HG03175 (cell line): ENCODE measurements around the gene PDPK1.
"Not testable (repeated sequence)": the region's sequence is repeated elsewhere in the genome, so short reads cannot be mapped to it uniquely, and the experiment has no call there.

Experiments
- ATAC-seq: cut with Tn5 transposase; IDR thresholded peaks from one replicate; pipeline ENCODE4 v1.9.1; 2021; ENCODE audit warnings: mild to moderate bottlenecking, moderate library complexity; ENCODE audit not compliant: unreplicated experiment

Gene PDPK1

DNA sequence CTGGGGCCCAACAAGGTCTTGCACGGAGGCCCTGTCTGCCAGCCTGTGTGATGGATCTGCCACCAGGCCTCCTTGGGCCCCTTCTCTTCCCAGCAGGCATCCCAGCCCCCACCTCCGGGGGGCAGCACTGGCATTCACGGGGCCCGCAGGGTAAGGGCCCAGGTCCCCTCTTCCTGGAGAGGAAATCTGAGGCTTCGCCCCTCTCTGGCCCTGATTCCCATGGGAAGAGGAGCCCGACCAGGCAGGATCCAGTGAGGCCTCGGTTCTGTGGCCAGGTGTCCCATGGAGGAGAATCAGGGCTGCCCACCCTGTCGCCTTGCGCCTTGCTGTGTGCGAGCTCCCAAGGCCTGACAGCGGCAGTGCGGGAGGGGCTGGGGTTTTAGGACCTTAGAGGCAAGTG lies 48.4 kb downstream of the PDPK1 start:
- ATAC-seq: no peak

DNA sequence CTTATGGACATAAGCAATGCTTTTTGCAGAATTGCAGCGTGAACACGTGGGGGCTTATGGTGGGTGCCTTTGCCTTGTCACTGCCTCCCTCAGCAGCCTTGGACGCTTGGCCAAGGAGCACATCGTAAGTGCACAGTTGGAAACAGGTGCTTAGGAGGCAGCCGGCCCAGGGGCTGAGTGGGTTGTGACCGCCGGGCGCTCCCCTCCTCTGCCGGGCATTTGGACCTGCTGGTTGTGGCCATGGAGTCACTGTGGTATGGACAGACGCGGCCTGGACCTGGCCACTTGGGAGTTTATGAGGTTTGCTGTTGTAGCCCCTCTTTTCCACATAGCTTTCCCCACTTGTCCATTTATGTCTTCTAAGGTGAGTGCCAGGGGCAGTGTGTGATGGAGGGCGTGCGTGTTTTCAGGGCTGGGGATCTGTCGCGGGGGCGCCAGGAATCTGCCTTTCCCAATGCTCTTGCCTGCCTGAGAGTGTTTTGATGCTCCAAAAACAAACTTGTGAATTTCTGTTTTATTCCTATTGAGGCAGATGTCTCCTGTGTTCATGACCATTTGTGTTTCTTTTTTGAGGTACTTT lies 49.2 kb downstream of the PDPK1 start:
- ATAC-seq: no peak

DNA sequence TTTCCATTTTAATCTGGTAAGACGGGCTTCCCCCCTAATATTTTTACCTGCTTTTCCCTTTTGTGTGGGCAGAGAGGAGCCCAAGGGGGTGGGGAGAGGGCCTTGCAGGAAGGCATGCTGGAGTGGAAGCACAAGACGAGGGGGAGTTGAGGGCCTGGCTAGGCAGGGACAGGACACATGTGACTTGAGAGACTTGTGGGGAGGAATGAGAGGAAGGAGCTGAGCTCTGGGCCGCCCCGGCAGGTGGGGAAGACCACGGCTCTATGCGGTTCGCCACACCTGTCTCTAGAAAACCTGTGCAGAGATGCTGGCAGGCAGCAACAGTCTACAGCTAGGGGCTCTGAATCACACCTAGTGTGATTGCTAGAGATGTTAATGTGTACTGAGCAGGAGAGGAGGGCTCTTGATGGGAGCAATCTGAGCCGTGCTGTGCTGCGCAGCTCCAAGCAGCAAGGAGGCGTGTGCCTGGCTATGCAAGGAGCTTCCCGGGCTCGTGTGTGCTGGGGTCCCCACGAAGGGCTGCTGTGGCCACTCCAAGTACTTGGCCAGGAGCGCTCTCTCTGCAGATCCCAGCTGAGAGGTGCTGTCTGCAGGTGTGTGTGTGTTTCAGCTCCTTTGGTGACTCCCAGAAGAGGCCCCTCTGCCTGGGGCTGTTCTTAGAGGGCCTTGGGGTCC lies 50.2 kb downstream of the PDPK1 start:
- ATAC-seq: no peak

DNA sequence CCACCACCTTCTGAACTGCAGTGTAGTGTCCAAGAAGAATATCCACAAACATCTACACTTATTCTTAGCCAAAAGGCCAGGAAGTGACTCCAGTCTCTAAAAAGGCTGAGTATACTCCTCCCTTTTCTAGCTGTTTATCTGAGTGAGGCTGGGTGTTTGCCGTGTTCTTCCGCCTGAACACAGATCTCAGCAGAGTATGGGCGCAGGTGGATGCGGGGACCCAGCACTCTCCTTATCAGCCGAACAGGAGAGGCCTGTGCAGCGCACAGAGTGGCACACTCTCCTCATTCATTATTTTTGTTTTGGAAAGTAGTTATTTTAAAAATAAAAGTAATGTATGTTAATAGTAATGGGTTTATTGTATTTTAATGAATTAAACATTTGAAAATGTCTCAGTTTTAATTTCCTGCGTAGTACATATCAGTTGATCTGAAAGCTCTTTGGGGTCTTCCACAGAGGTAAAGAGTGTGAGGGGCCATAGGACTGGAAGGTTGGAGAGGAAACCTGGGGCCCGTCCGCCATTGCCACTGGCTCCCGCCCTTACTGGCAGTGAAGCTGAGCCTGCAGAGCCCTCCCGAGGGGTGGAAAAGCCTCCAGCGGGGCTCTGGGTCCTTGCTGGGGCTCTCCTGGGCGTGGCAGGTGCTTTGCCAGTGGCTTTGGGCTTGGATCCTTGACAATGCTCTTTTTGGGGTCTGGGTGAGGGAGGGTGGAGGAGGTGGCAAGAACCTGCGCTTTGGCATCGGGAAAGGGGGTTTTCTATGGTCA lies 53.8 kb downstream of the PDPK1 start:
- no peak for ATAC-seq

DNA sequence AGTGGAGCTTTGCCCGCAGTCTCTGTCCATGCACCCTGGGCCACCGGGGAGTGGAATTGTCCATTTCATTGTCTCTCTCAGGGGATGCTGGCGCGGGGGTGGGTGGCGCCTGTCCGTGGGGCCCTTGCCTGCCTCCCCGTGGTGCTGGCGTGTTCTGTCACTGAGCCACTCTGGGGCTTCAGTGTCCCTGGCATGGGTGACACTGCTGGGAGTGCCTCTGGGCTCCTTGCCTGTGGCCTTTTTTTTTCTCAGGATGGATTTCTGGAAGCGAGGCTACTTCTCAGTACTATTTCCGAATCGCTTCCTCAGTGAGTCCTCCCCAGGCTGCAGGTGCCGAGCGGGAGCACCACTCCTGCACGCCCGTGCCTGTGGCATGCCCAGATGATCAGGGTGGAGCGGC lies 55.0 kb downstream of the PDPK1 start:
- no peak for ATAC-seq

DNA sequence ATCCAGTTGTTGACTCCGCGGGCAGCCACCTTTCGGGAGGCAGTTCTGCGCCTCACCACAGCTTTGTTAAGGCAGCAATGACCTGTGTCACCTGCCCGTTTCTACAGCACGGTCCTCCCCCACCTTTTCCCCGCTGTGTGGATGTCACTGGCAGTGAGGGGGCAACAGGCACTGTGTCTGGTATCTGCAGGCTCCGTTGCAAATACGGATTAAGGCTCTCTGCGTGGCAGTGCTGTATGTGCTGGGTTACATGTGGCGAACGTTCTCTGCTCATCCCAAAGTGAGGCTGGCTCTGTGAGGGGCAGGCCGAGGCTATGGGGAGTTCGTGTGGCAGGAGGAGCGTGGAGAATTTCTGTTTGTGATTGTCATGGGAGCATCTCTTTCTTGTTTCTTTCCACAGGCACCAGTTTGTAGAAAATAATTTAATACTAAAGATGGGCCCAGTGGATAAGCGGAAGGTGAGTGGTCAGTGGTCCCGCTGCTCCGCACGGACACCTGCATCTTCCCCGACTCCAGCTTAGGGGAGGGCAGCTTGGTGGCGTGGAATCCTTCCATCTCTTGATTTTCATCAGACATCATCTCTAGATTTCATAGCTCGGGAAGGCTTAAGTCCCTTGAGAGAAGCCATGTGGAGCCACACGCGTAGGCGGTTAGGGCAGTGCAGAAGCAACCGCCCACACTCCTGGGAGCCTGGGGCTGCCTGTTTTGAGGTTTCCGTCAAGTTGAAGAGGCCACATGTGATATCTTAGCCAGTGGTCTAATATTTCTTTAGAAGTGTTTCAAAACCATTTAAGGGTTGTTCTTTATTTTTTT lies 57.8 kb downstream of the PDPK1 start:
- no peak for ATAC-seq

DNA sequence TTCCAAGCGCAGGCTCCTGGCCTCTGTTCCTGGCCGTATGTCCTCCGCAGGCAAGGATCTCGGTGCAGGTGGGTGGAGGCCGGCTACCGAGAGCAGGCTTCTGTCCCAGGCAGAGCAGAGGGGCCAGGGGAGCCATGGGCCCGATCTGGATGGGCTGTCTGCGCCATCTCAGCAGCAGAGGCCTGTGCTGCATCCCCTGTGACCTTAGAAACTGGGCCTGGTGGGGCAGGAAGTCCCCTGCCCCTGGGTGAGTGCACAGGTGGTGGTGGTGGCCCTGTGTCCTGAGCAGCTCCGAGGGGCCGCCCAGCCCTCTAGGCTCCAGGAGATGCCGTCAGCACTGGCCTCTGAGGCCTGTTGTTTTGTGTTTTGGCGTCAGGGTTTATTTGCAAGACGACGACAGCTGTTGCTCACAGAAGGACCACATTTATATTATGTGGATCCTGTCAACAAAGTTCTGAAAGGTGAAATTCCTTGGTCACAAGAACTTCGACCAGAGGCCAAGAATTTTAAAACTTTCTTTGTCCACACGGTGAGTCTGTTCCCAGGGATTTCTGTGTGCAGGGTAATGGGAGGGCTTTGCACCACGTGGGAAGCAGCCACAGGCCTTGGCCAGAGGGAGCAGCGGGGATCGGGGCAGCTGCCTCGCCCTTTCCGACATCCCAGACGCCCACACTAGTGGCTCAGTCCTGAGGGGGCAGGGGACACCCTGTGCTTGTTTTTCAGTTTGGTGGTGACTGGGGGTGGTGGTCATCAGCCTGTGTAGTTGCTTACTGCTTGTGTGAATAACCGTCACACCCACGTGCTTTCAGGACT lies 59.1 kb downstream of the PDPK1 start:
- no peak for ATAC-seq

DNA sequence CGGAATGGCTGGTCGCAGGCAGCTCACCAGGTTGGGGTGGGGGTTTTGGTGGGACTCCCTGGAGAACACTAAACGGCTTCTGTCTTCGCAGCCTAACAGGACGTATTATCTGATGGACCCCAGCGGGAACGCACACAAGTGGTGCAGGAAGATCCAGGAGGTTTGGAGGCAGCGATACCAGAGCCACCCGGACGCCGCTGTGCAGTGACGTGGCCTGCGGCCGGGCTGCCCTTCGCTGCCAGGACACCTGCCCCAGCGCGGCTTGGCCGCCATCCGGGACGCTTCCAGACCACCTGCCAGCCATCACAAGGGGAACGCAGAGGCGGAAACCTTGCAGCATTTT lies 59.7 kb downstream of the PDPK1 start:
- no peak for ATAC-seq

DNA sequence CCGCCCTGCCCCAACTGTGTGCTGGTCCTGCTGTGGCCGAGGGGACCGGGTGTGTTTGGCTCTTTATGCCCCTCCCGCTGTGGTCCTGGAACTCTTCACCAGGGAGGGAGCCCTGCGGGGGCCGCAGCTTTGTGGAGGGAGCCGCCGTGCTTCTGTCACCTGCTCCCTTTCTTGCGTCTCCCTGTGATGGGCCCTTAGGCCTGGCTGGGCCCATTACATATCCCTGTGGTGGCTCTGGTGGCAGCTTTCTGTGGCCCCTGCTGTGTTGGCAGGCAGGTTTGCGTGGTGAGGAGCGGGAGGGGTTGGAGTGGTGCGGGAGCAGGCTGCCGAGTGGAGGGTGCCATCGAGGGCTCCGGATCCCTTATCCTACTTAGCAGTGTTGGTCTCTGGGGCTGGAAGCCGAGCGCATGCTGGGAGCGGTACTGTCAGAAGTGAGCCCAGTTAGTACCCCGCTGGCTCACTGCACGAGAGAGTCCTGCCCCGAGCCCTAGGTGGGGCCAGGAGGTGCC lies 60.4 kb downstream of the PDPK1 start:
- ATAC-seq: no peak

DNA sequence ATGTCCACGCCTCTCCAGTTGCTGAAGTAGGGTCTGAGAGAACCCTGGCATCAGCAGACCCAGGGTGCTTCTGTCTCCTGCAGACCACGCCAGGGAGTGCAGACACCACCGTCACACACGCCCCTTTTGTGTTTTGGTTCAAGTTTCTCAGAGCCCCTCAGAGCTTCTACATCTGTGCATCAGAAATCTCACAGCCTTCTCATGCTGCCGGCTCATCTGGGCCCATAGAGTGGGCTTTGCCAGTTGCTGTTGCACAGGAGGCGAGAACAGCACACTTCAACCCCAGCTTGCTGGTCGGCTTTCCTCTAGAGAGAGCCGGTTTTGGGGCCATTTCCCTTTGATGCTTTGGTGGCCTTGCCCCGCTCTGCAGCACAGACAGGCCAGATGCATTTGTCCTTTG lies 60.9 kb downstream of the PDPK1 start:
- ATAC-seq: no peak

DNA sequence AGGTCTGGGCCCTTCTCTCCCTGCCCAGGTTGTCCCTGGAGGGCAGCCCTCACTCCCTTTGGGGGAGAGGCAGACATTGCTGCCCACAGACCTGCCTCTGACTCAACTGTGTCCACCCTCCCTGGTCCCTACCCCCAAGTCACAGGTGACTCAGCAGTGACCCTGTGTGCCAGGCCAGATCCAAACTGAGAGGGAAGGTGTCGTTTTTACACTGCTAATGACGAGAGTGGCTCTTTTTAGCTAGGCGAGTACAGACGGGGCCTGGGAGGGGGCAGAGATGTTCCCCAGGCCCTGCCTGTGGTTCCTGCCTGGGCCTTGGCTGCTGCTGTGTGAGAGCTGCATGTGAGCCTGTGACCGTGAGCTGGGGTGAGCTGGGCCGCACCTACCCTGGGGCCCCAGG lies 61.3 kb downstream of the PDPK1 start:
- not testable (repeated sequence) for ATAC-seq

DNA sequence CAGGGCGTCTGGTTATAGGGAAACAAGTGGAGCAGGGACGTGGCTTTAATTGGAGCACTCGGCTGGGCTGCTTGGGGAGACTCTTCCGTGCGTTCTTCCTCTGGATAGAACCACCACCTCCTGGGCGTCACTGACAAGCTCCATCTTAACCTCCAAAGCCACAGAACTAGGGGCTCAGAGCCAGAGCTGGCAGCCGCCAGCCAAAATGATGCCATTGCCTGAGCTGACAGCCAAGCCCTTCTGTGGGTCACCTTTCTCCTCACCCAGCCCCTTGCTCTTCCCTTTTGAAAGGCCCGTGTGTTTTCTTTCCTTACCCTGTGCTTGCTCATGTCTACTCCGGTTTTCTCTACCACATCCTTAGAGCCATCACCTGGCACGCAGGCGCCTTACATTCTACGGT lies 62.0 kb downstream of the PDPK1 start:
- ATAC-seq: not testable (repeated sequence)

DNA sequence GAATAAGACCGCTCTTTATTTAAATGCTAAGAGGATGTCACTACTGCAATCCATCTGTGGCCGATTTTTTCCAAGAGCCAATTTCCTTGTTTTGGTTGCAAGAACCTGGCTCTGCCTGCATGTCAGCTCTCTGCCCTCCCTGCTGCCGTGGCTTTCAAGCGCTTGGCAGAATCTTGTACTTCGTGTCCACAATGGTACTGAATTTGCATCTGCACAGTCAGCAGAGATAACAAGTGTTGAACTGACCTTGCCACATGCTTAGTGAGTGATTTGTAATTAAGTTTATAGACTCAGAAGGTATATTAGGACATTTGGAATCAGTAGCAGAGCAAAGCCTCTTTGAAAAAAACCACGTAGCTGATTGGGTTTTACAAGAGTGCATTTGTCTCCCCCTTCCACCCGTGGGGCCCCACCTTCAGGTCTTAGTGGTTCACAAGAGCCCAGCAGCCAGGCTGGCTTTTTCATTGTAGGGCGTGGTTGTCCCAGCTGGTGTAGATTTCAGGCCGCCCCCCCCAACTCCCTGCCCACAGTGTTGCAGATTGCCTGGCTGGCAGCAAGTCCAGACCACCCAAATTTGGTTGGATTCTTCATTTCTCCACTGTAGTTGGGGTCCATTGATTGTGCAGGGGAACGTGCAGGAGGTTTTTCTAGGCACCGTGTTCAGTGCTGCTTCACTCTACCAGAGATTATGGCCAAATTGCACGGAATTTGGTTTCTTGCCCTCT lies 63.6 kb downstream of the PDPK1 start:
- not testable (repeated sequence) for ATAC-seq

DNA sequence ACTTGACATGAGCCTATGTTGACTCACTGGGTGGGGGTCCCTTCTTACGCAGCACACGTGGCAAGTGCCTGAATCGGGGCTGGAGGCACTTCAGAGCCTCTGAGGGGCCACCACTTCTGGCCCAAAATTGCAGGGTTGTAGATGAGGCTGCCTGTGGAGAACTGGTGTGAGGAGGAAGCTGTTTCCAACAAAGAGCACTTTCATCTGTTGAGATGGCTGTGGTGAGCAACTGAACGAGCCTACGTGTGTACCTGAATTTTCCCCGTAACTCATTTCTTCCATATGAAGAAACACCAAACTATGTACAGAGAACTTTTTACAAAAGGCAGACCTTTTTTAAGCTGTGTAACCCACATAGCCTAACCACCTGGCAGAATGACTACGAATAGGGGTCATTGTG lies 64.4 kb downstream of the PDPK1 start:
- not testable (repeated sequence) for ATAC-seq

DNA sequence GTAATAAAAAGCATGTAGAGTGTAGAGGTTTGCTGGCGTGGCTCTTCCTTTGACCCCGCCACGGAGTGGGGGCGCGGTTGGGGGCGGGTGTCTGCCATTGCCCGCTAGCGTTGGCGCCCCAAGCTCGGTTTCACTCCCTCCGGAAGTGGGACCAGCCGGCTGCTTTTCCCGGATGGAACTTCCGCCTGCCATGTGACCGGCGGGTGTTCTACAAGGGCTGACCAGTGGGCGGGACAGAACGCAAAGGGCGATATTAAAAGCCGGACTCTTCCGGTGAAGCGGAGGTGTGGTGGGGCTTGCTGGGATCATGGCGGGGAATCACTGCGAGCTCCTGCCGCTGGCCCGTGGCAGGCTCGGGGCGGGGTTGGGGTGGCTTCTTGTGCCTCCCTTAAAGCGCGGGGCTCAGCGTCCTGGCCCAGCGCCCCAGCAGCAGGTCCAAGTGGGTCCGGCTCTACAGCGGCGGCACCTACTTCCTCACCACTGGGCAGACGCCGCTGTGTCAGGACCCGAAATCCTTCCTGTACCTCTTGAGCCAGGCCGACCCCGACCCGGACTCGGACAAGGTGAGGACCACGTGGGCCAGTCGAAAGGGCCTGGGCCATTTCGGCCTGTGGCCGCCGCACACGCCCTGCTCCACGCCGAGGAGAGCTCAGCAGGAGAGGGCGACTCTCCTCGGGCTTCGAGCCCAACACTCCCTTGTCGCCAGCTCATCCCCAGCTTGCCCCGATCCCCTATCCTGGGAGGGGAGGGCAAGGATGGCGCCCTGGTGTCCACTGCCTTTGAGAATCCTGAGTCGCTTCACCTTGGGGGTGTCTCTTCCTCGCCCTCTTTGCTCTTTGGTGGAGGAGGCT lies 65.6 kb downstream of the PDPK1 start:
- ATAC-seq: peak; percentile 63

DNA sequence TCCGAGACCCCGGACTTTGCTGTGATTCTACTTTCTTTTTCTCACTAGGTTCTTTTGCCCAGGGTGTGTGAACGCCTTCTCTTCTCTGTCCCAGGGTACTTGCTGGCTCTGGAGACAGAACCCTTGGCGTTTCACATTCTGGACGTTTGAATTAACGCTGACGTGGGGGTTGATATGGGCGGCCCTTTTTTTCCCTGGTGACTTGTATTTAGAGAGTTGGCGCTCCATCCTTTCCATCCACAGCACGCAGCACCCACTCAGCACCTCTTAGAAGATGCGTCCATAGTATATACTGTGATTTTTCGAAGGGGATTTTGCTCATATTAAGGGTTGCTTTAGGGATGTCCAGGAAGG lies 66.2 kb downstream of the PDPK1 start:
- not testable (repeated sequence) for ATAC-seq

DNA sequence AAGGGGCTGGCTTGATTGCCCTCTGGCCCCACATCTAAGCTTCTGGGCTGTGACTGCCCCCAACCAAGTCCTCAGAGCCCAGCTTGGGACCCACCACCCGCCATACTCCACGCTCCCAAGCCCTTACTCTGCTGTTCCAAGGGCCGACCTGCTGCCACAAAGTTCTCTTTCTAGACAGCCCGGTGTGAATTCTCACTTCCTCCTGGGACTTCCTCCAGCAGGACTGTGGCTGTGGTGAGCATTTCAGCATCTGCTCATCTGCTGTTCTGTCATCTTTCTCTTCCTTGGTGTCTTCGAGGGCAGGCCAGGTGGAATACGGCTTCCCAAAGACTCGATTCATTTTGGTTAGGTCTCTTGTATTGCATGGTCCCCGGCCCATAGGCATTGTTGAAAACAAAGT lies 69.0 kb downstream of the PDPK1 start:
- ATAC-seq: peak; percentile 38

DNA sequence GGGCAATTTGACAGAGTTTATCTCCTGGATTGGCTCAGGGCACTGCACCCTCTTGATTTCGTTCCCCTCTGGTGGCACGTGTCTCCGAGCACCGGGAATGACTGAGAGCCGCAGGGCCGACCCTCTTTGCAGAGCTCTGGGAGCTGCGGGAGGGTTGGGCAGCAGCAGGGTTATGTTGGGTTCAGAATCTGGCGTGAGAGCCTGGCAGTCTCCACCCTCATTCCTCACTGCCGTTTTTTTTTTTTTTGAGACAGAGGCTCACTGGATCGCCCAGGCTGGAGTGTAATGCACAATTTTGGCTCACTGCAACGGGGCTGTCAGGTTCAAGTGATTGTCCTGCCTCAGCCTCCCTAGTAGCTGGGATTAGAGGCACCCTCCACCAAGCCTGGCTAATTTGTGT lies 71.5 kb downstream of the PDPK1 start:
- ATAC-seq: not testable (repeated sequence)
